Stimulated activated CD8-positive, alpha-beta memory T cell treated with anti-CD3 and anti-CD28 coated beads, Interleukin-12 subunit alpha, Interleukin-12 subunit beta, amount 100 ng/mL, for 1 hour (primary cell): ENCODE results near the gene APOL2.
"Not testable (repeated sequence)": the region's sequence is repeated elsewhere in the genome, so short reads cannot be mapped to it uniquely, and the experiment has no call there.

Source experiments
- DNase-seq: peaks from one replicate; pipeline ENCODE4 v3.0.0-alpha.2; 2020; ENCODE audit warnings: low read depth

APOL2 gene

GRCh38 chr22:36197514-36198146 lies 41.7 kb downstream of the APOL2 start:
- DNase-seq: no peak

GRCh38 chr22:36197065-36197440 lies 42.3 kb downstream of the APOL2 start:
- no peak for DNase-seq

- no peak for DNase-seq
These were observed 42.9 kb downstream of the APOL2 start for GRCh38 chr22:36196254-36197064.

GRCh38 chr22:36194971-36195370 lies 44.4 kb downstream of the APOL2 start:
- DNase-seq: peak; percentile 8

- no peak for DNase-seq
These were observed 44.9 kb downstream of the APOL2 start for GRCh38 chr22:36194385-36194784.

- DNase-seq: no peak
These were observed 45.8 kb downstream of the APOL2 start for GRCh38 chr22:36193577-36193976.

- DNase-seq: no peak
These were observed 46.2 kb downstream of the APOL2 start for GRCh38 chr22:36193171-36193570.

- DNase-seq: no peak
These were observed 46.8 kb downstream of the APOL2 start for GRCh38 chr22:36192542-36192941.

- no peak for DNase-seq
These were observed 48.1 kb downstream of the APOL2 start for GRCh38 chr22:36191106-36191836.

- DNase-seq: not testable (repeated sequence)
These were observed 51.5 kb downstream of the APOL2 start for GRCh38 chr22:36187862-36188261.

GRCh38 chr22:36185828-36186624 lies 53.3 kb downstream of the APOL2 start:
- DNase-seq: no peak

- no peak for DNase-seq
These were observed 54.8 kb downstream of the APOL2 start for GRCh38 chr22:36184433-36185025.

GRCh38 chr22:36183446-36183845 lies 55.9 kb downstream of the APOL2 start:
- DNase-seq: no peak

- no peak for DNase-seq
These were observed 56.5 kb downstream of the APOL2 start for GRCh38 chr22:36182857-36183256.

GRCh38 chr22:36182056-36182455 lies 57.3 kb downstream of the APOL2 start:
- DNase-seq: no peak

- DNase-seq: no peak
These were observed 58.4 kb downstream of the APOL2 start for GRCh38 chr22:36180928-36181327.

- DNase-seq: peak; percentile 84
These were observed 59.1 kb downstream of the APOL2 start for GRCh38 chr22:36180038-36180880.

- DNase-seq: no peak
These were observed 62.2 kb downstream of the APOL2 start for GRCh38 chr22:36177160-36177559.
